ENCODE measurements around the gene HSPA2. TPM values are rescaled to one million over a fixed set of nuclear protein-coding genes. Genes with fewer than 3 reads are reported as not detected.
A peak's percentile ranks its signal among the peaks of the same experiment; 100 is the strongest.
"Not testable (repeated sequence)": the region's sequence is repeated elsewhere in the genome, so short reads cannot be mapped to it uniquely, and the experiment has no call there.

The HSPA2 gene
- total RNA-seq, 2 donors from 2014 or later = 35.9 to 59.9 TPM

DNA sequence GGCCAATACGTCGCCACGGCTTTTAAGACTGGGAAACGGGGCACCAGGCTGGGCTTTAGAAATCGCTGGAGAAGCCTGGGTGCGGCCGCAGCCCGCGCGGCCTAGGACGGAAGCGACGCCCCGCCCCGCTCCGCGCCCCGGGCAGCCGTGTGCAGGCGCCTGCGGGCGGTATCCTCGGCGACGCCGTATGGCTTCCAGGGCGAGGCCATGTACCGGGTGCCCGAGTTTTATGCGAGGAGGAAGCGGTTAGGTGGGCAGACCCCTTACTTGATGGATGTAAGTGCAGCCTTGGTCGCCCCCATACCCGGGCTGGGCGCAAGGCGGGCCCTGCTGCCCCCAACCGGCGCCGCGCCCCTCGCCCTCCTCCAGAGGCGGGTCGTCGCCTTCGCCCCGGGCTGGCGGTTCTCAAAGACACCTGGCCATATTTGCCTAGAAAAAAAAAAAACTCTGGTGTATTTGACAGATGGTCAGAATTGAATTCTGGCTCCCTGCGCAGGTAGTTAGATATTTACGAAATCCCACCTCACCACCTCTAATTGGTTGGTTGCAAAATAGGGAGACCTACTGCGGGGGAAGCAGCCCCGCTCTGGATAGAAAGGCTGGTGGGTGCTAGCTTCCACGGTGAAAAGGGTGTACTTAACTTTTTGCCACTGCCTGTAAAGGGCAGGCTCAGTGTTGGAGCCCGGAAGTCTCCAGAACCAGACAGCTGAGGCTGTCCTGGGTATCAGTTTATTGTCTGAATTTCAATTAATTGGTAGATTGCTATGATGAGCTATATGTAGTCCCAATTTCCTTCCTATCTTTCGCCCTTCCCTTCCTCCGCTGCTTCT, 9.5 kb downstream of the HSPA2 start, which contains the start of gene PPP1R36:
PPP1R36 (plus strand) TSS at position 171 of the 830 bp plus-strand sequence; CDS start at position 208, 37 bp downstream.
- 14% methylated on average over 46 of the region's 54 CpGs for WGBS
- no peak for DNase-seq (ENCODE audit: low spot score)
- Histone ChIP-seq H3K36me3 (no peaks in the 10 kb centered on the region), H3K4me1 (replicated peaks) (no peaks in the 10 kb centered on the region), H3K9me3 (no peaks in the 10 kb centered on the region), H3K27ac (no peak within 1 kb of the TSS), H3K4me3 (peak within 1 kb of the TSS; percentile 4 to 9), H3K27me3 (replicated peaks; ENCODE audit: insufficient read depth) (no peaks in the 10 kb centered on the region)
- intact Hi-C loops (cut with DNase I) = no loop called here
- TF ChIP-seq POLR2AphosphoS5 (IDR thresholded peaks at IDR 0.05) (no peak), POLR2A (IDR thresholded peaks at IDR 0.05) (no peak)
- TF ChIP-seq, protein P1, sequence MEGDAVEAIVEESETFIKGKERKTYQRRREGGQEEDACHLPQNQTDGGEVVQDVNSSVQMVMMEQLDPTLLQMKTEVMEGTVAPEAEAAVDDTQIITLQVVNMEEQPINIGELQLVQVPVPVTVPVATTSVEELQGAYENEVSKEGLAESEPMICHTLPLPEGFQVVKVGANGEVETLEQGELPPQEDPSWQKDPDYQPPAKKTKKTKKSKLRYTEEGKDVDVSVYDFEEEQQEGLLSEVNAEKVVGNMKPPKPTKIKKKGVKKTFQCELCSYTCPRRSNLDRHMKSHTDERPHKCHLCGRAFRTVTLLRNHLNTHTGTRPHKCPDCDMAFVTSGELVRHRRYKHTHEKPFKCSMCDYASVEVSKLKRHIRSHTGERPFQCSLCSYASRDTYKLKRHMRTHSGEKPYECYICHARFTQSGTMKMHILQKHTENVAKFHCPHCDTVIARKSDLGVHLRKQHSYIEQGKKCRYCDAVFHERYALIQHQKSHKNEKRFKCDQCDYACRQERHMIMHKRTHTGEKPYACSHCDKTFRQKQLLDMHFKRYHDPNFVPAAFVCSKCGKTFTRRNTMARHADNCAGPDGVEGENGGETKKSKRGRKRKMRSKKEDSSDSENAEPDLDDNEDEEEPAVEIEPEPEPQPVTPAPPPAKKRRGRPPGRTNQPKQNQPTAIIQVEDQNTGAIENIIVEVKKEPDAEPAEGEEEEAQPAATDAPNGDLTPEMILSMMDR (IDR thresholded peaks at IDR 0.05) = no peak

DNA sequence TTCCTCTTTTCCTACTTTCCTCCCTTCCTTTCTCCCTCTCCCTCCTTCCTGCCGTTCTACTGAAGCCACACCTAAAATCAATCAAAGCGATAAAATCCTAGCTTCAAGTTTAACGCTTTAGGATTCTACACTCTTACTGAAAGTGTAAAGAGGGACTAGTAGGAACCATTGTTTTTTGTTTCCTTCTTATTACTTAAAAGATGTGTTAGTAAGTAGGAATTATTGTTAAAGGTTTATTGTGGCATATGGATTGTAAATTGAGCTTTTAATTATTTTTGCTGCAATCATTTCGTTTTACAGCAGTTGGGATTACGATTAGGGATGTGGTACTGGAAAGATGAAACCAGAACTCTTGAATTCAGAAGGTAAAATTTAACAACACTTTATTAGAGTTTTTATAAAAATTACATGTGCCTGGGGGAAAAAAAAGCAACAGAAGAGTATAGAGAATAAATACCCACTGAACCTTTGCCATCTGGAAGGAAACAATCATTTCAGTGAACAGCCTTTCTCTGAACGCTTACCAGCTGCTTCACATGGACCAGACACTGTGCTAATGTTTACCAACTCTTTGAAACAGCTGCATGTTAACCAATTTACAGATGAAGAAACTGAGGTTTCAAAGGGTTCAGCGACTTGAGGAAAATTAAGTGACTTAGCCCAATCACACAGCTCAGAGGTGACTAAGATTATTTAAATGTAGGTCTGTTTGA, 10.2 kb downstream of the HSPA2 start:
- Histone ChIP-seq H3K4me1 (replicated peaks) (no peaks in the 10 kb centered on the region), H3K27ac (no peak overlapping the region), H3K4me3 (no peak overlapping the region), H3K36me3 (no peaks in the 10 kb centered on the region), H3K9me3 (no peaks in the 10 kb centered on the region), H3K27me3 (replicated peaks; ENCODE audit: insufficient read depth) (no peaks in the 10 kb centered on the region)
- intact Hi-C loops (cut with DNase I) = no loop called here
- TF ChIP-seq POLR2AphosphoS5 (IDR thresholded peaks at IDR 0.05) = no peak
- TF ChIP-seq, protein P1 (IDR thresholded peaks at IDR 0.05) = no peak
- TF ChIP-seq POLR2A (IDR thresholded peaks at IDR 0.05) = no peak
- no peak for DNase-seq (ENCODE audit: low spot score)
- 51% methylated on average over 7 of the region's 7 CpGs for WGBS

DNA sequence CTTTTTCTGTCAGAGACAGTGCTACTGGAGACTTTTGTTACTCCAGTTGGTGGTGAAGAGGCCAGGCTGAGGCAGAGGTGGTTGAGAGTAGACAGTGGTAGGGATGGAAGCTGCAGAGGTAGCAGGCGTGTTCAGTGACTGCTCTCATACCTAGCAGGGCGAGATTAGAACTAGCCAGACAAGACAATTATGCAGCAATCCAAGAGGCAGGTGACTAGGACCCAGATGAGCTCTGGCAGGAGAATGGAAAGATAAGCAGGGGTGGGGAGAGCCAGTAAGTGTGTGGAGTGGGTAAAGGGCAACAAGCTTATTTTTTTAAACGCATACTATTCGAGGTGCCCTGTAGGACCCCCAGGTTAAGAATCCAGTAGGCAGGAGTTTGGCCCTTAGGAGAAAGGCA, 14.0 kb downstream of the HSPA2 start:
- H3K9me3 ChIP-seq = no peaks in the 10 kb centered on the region
- 80% methylated on average over 4 of the region's 4 CpGs for WGBS
- intact Hi-C loops (cut with DNase I) = no loop called here
- H3K27me3 ChIP-seq (replicated peaks; ENCODE audit: insufficient read depth) = no peaks in the 10 kb centered on the region
- no peaks in the 10 kb centered on the region for H3K4me1 ChIP-seq (replicated peaks)
- DNase-seq (ENCODE audit: low spot score) = no peak
- no peaks in the 10 kb centered on the region for H3K36me3 ChIP-seq
- H3K27ac ChIP-seq = no peak overlapping the region
- H3K4me3 ChIP-seq = no peak overlapping the region
- TF ChIP-seq POLR2AphosphoS5 (IDR thresholded peaks at IDR 0.05) = no peak
- TF ChIP-seq POLR2A (IDR thresholded peaks at IDR 0.05) = no peak
- TF ChIP-seq, protein P1 (IDR thresholded peaks at IDR 0.05) = no peak

DNA sequence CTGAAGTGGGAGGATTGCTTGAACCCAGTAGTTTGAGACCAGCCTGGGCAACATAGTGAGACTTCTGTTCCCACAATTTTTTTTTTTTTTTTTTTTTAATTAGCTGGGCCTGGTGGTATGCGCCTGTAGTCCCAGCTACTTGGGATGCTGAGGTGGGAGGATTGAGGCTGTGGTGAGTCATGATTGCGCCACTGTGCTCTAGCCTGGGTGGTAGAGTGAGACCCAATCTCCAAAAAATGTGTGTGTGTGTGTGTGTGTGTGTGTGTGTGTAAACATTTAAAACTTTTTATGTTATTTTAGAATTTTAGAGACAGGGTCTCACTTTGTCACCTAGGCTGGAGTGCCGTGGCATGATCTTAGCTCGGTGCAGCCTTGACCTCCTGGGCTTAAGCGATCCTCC, 16.0 kb downstream of the HSPA2 start:
- intact Hi-C loops (cut with DNase I) = no loop called here
- H3K4me1 ChIP-seq (replicated peaks) = no peaks in the 10 kb centered on the region
- no peaks in the 10 kb centered on the region for H3K9me3 ChIP-seq

DNA sequence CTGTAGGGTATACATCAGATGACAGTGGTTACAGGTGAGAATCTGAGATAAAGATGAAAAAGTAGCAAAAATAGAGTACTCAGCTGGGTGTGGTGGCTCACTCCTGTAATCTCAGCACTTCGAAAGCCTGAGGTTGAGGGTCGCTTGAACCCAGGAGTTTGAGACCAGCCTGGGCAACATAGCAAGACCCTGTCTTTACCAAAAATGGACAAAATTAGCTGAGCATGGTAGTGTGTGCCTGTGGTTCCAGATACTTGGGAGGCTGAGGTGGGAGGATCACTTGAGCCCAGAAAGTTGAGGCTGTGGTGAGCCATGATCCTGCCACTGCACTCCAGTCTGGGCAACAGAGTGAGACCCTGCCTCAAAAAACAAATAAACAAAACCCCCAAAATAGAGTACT, 17.7 kb downstream of the HSPA2 start:
- H3K27ac ChIP-seq; H3K4me1 ChIP-seq (replicated peaks); H3K9me3 ChIP-seq; H3K4me3 ChIP-seq; H3K27me3 ChIP-seq (replicated peaks; ENCODE audit: insufficient read depth); intact Hi-C loops (cut with DNase I); H3K36me3 ChIP-seq; DNase-seq (ENCODE audit: low spot score): not testable (repeated sequence)
- WGBS = 100% methylated on average over 2 of the region's 2 CpGs

More for the DNA sequence above, 16.0 kb downstream of the HSPA2 start:
- H3K27ac ChIP-seq = no peak overlapping the region
- H3K27me3 ChIP-seq (replicated peaks; ENCODE audit: insufficient read depth) = no peaks in the 10 kb centered on the region
- WGBS = 97% methylated on average over 5 of the region's 5 CpGs
- H3K4me3 ChIP-seq = no peak overlapping the region
- H3K36me3 ChIP-seq = no peaks in the 10 kb centered on the region
- DNase-seq (ENCODE audit: low spot score) = no peak
- TF ChIP-seq POLR2AphosphoS5 (IDR thresholded peaks at IDR 0.05) (no peak), POLR2A (IDR thresholded peaks at IDR 0.05) (no peak)
- TF ChIP-seq, protein P1 (IDR thresholded peaks at IDR 0.05) = no peak

Data from prostate gland (tissue), 2 donors.